Breast epithelium (tissue), 3 donors: Measurements from ENCODE around the gene SREK1IP1.

Experiments used
- CTCF ChIP-seq, 3 donors: fragments of 450-650 bp; IDR thresholded peaks; one replicate each; pipeline ENCODE4 v1.5.1; 2016 to 2017; ENCODE audit warnings: antibody characterized with exemption in 3 of 3, mild to moderate bottlenecking in 3 of 3, moderate library complexity in 3 of 3
- POLR2A ChIP-seq: fragments of 450-650 bp; IDR thresholded peaks from one replicate; pipeline ENCODE4 v1.6.1; 2016; ENCODE audit warnings: antibody characterized with exemption, mild to moderate bottlenecking, moderate library complexity
- POLR2AphosphoS5 ChIP-seq, 3 donors: sonication (generic); formaldehyde crosslinking; IDR thresholded peaks; one replicate each; pipeline ENCODE4 v1.6.1; 2017; ENCODE audit warnings: antibody characterized with exemption in 3 of 3

DNA sequence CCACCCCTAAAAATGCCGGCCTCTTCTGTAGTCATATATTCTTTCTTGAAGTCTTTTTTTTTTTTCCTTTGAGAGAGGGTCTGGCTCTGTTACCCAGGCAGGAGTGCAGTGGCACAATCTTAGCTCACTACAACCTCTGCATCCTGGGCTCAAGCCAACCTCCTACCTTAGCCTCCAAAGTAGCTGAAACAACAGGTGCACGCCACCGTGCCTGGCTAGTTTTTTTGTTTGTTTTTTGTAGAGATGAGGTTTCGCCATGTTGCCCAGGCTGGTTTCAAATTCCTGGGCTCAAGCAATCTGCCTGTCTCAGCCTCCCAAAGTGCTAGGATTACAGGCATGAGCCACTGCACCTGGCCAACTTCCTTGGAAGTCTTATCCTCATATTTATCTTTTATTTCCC lies 19.1 kb downstream of the SREK1IP1 start:
- TF ChIP-seq POLR2A = no peak
- no peak for TF ChIP-seq CTCF (IDR thresholded peaks at IDR 0.05)
- TF ChIP-seq POLR2AphosphoS5 (IDR thresholded peaks at IDR 0.05) = no peak
